HG03060 (cell line): ENCODE data around the gene ARR3.
"Not testable (repeated sequence)": the region's sequence is repeated elsewhere in the genome, so short reads cannot be mapped to it uniquely, and the experiment has no call there.

ENCODE experiments used
- ATAC-seq: cut with Tn5 transposase; IDR thresholded peaks from one replicate; pipeline ENCODE4 v1.9.1; 2021; ENCODE audit warnings: low read depth, moderate number of reproducible peaks; ENCODE audit not compliant: unreplicated experiment

The ARR3 gene

GRCh38 chrX:70268034-70268433 lies at the start of gene ARR3:
ARR3 (plus strand) TSS chrX:70268334; CDS start chrX:70269386, 1,052 bp downstream.
- ATAC-seq, result no peak

GRCh38 chrX:70219938-70220764 lies 48.0 kb upstream of the ARR3 start:
- ATAC-seq, result no peak

- no peak for ATAC-seq
These were observed 42.1 kb upstream of the ARR3 start for GRCh38 chrX:70226048-70226447.

DNA sequence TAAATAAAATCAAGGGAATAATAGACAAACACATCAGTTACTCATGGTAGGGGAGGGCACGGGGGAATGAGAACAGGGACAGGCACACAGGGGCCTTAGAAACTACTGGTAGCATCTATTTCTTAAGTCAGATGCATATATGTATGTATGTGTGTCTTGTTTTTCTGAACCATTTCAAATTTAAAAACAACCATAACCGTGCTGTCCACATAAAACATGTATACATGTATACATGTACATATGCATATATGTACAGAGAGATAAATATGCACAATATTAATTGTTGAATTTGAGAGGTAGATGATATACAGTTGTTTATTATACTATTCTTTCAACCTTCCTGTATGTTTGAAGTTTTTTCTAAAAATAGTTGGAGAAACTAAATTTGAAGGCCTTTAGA lies 41.4 kb upstream of the ARR3 start:
- ATAC-seq, result no peak

DNA sequence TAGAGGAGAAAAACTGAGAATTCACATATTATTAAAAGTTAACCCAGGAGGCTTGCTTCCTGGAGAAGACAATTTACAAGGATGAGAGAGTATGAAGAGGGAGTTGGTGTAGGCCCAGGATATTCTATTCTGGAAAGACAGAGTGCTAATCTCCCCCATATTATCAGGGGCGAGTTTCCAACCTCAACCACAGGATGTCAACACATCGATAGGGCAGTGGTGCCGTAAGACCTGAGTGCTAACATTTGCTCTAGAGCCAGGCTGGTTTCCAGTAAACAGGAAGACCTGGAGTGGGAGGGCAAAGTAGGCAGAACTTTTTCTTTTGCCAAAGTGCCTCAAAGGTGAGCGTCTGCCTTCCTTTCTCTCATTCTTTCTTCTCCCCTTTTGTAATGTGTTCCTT lies 36.5 kb upstream of the ARR3 start:
- no peak for ATAC-seq

DNA sequence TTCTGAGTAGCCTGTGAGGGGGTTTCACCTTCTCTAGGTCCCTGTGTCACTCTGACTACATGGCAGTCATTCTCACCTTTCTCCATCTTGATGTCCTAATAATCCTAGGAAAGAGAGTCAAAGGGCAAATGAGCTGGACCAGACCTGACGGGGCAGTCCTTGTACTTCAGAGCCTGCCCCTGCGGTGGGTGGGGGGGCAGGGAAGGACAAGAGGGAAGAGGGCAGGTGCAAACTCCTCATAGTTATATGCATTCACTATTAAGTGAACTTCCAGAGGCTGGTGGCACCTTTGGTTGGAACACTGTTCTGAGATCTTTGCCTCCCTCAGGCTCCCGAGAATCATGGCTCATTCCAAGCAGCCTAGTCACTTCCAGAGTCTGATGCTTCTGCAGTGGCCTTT lies 33.8 kb upstream of the ARR3 start, which contains the start of gene AWAT1:
Gene AWAT1 (plus strand): TSS at position 301 of the 400 bp plus-strand sequence. CDS start 41 bp downstream, at position 342.
- no peak for ATAC-seq

DNA sequence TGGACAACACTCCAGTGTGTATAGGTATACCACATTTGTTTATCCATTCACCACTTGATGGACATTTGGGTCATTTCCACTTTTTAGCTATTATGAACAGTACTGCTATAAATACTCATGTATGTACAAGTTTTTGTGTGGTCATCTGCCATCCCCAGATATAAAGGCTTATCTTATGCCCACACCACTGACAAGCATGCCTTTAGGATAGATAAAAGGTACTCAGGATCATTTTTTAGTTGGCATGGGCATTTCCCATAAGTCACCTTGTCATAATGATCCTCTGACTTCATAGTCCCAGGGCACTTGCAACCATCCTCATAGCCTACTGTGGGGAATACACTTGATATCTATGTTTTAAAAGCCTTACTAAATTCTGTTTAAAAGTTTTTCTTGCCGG lies 27.4 kb upstream of the ARR3 start:
- no peak for ATAC-seq

DNA sequence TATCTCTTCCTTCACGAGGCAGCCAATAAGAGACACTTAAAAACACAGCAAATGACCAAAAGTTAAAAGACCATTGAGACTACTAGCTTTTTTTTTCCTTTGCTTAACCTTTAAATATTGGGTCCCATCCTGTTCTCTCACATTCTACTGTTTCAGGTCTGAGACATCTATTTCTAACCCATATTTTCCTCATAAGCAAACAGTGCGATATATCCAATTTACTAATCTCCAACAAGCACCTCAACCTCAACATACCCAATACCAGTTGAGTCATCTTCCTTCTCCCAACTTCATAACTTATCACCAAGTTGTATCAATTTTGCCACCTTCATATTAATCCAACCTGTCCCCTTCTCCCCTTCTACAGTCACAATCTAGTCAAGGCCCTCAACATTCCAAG lies 26.6 kb upstream of the ARR3 start:
- ATAC-seq, result no peak

DNA sequence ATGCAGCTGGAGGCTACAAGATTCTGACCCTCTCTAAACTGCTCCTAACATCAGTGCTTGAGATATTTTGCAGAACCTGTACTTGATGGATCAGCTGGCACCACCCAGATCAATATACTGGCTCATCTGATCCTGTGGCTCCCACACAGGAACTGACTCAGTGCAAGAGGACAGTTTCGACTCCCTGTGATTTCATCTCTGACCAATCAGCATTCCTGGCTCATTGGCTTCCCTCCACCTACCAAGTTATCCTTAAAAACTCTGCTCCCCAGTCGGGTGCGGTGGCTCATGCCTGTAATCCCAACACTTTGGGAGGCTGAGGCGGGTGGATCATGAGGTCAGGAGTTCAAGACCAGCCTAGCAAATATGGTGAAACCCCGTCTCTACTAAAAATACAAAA lies 24.5 kb upstream of the ARR3 start:
- not testable (repeated sequence) for ATAC-seq

- ATAC-seq, result no peak
These were observed 23.3 kb upstream of the ARR3 start for GRCh38 chrX:70244881-70245280.

DNA sequence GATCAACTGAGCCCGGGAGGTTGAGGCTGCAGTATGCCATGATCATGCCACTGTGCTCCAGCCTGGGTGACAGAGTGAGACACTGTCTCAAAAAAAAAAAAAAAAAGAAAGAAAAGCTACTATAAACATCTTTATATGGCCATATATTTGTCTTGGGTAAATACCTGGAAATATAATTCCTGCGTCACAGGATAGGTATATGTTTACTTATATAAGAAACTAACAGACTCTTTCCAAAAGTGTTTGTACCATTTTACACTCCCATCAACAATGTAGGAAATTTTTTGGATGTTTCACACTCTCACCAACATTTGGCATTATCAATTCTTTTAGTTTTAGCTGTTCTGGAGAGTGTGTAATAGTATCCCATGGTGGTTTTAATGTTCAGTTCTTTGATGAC lies 20.9 kb upstream of the ARR3 start:
- ATAC-seq, result no peak

DNA sequence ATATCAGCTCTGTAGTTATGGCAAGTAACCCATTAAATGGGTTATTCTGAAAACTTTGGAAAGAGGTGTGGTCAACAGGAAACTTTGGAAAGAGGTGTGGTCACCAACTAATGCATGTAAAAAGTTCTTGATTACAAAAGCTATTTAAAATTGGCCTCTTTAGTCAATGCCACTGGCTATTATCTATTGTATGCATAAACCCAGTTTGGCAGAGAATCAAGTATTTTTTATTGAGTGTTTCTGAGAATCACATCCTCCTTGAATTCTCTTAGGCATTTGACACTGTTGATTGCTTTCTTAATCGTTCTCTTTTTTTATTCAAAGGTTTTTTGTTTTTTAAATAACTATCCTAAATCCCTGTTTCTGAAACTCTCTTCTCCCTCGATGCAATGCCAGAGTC lies 15.6 kb upstream of the ARR3 start:
- ATAC-seq, result no peak

GRCh38 chrX:70253377-70254062 lies 14.6 kb upstream of the ARR3 start:
- ATAC-seq, result no peak

- no peak for ATAC-seq
These were observed 14.1 kb upstream of the ARR3 start for GRCh38 chrX:70254063-70254400.

GRCh38 chrX:70254909-70255308 lies 13.2 kb upstream of the ARR3 start:
- no peak for ATAC-seq

DNA sequence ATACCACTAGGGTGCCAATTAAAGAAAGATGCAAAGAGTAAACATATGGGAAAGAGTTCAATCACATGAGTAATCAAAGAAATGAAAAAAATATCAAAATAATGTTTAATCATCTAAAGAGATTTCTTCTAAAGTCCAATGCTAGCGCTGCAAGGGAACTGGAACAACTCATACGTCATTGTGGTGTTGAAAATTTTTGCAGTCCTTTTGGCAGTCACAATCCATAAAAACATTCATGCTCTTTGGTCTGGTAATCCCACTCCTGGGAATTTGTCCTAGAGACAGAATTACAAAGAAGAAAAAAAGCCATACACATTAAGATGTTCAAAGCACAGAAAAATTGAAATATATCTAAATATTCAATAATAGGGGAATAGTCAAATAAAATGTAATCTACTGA lies 12.7 kb upstream of the ARR3 start:
- ATAC-seq, result no peak

- no peak for ATAC-seq
These were observed 10.5 kb upstream of the ARR3 start for GRCh38 chrX:70257423-70258288.

GRCh38 chrX:70260104-70260503 lies 8.0 kb upstream of the ARR3 start, which contains the start of gene P2RY4:
P2RY4 (minus strand) TSS chrX:70260204; CDS start chrX:70259624, 580 bp downstream.
- no peak for ATAC-seq

DNA sequence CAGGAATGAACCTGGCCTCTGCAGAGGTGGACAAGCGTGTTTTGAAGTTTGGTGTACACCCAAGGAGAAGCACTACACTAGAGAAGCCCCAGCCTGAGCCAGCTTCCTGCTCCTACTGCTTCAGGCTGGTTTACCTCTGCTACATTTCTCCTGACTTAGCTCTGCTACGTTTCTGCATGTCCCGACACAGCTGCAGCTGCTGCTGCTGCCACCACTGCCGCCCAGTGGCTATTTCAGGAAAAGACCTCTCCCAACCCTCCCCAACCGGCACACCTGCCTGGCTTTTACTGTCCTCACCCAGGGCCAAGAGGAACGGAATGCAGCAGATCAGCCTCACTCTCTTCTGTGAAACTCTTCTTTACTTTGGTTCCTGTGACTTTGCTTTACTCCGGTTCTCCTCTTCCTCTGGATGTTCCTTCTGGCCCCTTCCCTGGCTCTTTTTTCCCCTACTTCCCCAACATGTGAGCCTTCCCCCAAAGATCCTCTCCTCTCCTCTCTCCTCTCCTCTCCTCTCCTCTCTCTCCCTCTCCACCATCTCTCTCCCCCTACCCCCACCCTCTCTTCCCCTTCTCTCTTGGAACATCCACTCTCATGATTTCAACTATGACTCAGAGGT lies 5.1 kb upstream of the ARR3 start:
- ATAC-seq, result no peak

DNA sequence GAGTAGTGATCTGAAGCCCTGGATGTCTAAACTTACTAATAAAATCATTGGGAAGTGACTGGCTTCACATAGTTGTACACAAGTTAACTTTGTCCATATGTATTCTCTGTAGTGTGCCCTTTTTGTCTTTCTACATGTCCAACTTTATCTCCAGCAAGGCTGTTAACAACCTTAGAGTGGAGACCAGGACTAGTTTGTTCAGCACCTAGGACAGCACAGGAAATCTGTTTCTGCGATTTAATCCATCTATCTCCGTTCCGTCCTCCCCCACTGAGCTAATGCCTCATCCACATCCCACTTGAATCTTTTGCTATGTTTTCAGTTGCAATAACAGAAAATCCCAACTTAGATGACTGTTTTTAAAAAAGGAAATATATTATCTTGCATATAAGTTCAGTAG lies 3.4 kb upstream of the ARR3 start:
- no peak for ATAC-seq

- not testable (repeated sequence) for ATAC-seq
These were observed 5.9 kb downstream of the ARR3 start for GRCh38 chrX:70274029-70274428.
